Measurements from ENCODE around the gene ULBP2. TPM values are rescaled to one million over a fixed set of nuclear protein-coding genes. Genes with fewer than 3 reads are reported as not detected.
"Not testable (repeated sequence)": the region's sequence is repeated elsewhere in the genome, so short reads cannot be mapped to it uniquely, and the experiment has no call there.

The ULBP2 gene
- total and polyA plus RNA-seq, 5 donors from 2014 or later = 0.13 to 9.7 TPM; not detected in 3

DNA sequence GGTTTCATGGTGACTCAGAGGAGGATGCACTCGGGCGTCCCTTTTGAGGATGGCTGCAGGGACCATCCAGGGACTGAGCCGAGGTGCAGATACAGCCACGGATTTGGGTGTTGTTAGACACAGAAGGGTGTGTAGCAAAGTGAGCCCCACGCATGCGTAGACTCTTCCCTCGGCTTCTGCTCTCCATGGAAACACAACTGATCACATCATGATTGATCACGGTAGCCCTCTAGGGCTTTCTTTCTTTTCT lies 21.3 kb downstream of the ULBP2 start:
- peaks cover 14% of the 10 kb centered on the region for H3K27me3 ChIP-seq (ENCODE audit: control insufficient read depth, insufficient read depth, low read length)
- H3K27ac ChIP-seq (ENCODE audit: insufficient read depth, low read length, poor library complexity, severe bottlenecking) = no peak overlapping the region

DNA sequence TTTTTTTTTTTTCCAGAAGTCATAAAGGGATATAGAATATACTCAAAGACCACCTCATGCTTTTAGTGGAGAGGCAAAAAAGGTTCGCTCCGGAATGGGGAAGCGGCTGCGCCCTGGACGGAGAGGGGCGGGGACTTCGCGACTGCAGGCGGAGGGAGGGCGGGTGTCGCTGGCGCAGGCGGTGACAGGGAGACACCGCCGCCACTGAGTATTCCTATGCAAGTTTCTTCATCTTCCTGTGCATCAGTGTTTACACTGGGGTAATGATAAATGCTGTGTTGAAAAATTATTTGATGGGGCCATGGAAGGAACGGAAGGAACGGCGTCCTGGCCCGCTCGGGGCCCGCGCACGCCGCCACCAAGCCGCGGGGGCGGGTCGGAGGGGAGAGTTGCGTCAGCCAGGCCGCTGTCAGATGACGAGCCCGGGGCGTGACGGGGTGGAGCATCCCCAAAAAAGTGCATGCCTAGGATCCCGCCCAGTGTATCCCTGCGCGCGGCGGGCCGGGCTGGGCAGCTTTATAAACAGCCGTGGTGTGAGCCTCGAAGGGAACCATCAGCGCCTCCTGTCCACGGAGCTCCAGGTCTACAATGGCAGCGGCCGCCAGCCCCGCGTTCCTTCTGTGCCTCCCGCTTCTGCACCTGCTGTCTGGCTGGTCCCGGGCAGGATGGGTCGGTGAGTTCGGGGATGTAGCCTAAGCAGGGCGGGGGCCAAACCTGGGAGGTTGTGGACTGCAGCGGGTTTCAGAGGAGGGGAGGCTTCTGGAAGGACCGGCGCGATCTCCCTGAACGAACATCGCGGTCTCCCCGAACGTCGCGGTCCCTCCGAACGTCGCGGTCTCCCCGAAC lies 21.9 kb downstream of the ULBP2 start, which contains the start of gene ULBP1:
Gene ULBP1, plus strand, starts transcription at position 482 of the 846 bp plus-strand sequence. Its CDS starts 107 bp downstream, at position 589.
- Mint-ChIP-seq H3K36me3 (no peaks in the 10 kb centered on the region), H3K4me1 (peaks cover 5 to 32% (median 12%) of the 10 kb centered on the region in 4 donors), H3K4me3 (peak within 1 kb of the TSS; percentile 89 to 96 (median 92)), H3K27me3 (peaks cover 83% of the 10 kb centered on the region), H3K9me3 (peaks cover 0 to 5% (median 0%) of the 10 kb centered on the region in 7 donors), H3K27ac (peak within 1 kb of the TSS in 2 of 3 donors; percentile 79 to 95)
- no peak within 1 kb of the TSS for H3K27ac ChIP-seq (ENCODE audit: insufficient read depth, low read length, poor library complexity, severe bottlenecking)
- peak within 1 kb of the TSS; percentile 62 for H3K4me3 ChIP-seq (ENCODE audit: low read depth, low read length)
- H3K27me3 ChIP-seq (ENCODE audit: control insufficient read depth, insufficient read depth, low read length) = peaks cover 13% of the 10 kb centered on the region
- H3K9me3 ChIP-seq (ENCODE audit: control insufficient read depth in 2 of 2, low read length in 2 of 2) = no peaks in the 10 kb centered on the region
- H3K36me3 ChIP-seq (ENCODE audit: control insufficient read depth, insufficient read depth, low read length) = no peaks in the 10 kb centered on the region
- H3K4me1 ChIP-seq (ENCODE audit: control insufficient read depth, insufficient read depth, low read length, poor library complexity, severe bottlenecking) = peaks cover 29% of the 10 kb centered on the region
- ATAC-seq (ENCODE audit: low read depth in 2 of 2) (peak; percentile 56 to 62), DNase-seq (peak; percentile 62 to 72 (median 67))

More for the DNA sequence above, 21.3 kb downstream of the ULBP2 start:
- Mint-ChIP-seq H3K27ac (peak overlapping the region in 2 of 3 donors; percentile 59 to 76), H3K4me3 (peak overlapping the region; percentile 89 to 96 (median 92)), H3K36me3 (no peaks in the 10 kb centered on the region), H3K9me3 (peaks cover 0 to 5% (median 0%) of the 10 kb centered on the region in 7 donors), H3K27me3 (peaks cover 83% of the 10 kb centered on the region), H3K4me1 (peaks cover 5 to 32% (median 12%) of the 10 kb centered on the region in 4 donors)
- peak in 1 of 2 donors; percentile 10 for ATAC-seq (ENCODE audit: low read depth in 2 of 2)
- peaks cover 29% of the 10 kb centered on the region for H3K4me1 ChIP-seq (ENCODE audit: control insufficient read depth, insufficient read depth, low read length, poor library complexity, severe bottlenecking)
- no peaks in the 10 kb centered on the region for H3K36me3 ChIP-seq (ENCODE audit: control insufficient read depth, insufficient read depth, low read length)
- DNase-seq = peak in 1 of 3 donors; percentile 49
- H3K9me3 ChIP-seq (ENCODE audit: control insufficient read depth in 2 of 2, low read length in 2 of 2) = no peaks in the 10 kb centered on the region
- H3K4me3 ChIP-seq (ENCODE audit: low read depth, low read length) = peak overlapping the region; percentile 62

GRCh38 chr6:149964308-149965193 lies 22.7 kb downstream of the ULBP2 start:
- Histone ChIP-seq H3K27ac (ENCODE audit: insufficient read depth, low read length, poor library complexity, severe bottlenecking) (no peak overlapping the region), H3K36me3 (ENCODE audit: control insufficient read depth, insufficient read depth, low read length) (no peaks in the 10 kb centered on the region), H3K9me3 (ENCODE audit: control insufficient read depth in 2 of 2, low read length in 2 of 2) (no peaks in the 10 kb centered on the region), H3K4me1 (ENCODE audit: control insufficient read depth, insufficient read depth, low read length, poor library complexity, severe bottlenecking) (peaks cover 29% of the 10 kb centered on the region), H3K4me3 (ENCODE audit: low read depth, low read length) (peak overlapping the region; percentile 62), H3K27me3 (ENCODE audit: control insufficient read depth, insufficient read depth, low read length) (peaks cover 10% of the 10 kb centered on the region)
- Mint-ChIP-seq H3K4me3 (peak overlapping the region; percentile 89 to 96 (median 92)), H3K4me1 (peaks cover 5 to 32% (median 12%) of the 10 kb centered on the region in 4 donors), H3K36me3 (no peaks in the 10 kb centered on the region), H3K27me3 (peaks cover 83% of the 10 kb centered on the region), H3K27ac (peak overlapping the region; percentile 79 to 95 (median 83)), H3K9me3 (peaks cover 0 to 4% (median 0%) of the 10 kb centered on the region in 7 donors)
- DNase-seq = peak in 1 of 3 donors; percentile 22
- ATAC-seq (ENCODE audit: low read depth in 2 of 2) = no peak

DNA sequence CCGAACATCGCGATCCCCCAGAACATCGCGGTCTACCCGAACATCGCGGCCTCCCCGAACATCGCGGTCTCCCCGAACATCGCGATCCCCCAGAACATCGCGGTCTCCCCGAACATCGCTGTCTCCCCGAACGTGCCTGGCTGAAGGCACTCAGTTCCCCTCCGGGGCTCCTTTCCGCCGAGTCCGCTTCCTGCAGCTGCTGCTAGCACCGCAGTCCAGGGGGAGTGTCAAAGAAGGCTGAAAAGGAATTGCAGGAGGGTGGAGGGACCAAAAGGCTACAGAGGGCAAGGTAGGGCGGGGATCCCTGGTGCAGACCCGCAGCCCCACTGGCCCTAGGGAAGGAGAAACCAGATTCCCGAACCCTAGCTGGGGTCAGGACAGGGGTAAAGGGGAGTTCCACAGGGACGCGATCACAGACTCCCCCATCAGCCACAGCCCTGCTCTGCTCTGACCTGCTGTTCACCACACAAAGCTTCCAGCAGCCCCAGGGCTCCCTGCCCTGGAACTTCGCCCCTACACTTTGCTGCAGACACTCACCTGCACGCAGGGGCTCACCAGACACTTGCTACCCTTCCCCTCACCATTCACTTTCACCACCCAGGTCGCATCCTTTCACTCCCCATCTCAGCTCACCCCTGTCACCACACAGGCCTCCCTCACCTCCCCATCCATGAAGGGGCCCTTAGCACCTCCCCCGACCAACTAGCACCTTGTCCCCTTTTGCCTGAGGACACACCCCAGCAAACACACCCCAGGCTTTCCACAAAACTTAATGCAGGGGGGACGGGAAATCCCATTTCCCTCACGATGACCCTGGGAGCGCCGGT lies 23.6 kb downstream of the ULBP2 start:
- Histone ChIP-seq H3K4me1 (ENCODE audit: control insufficient read depth, insufficient read depth, low read length, poor library complexity, severe bottlenecking) (peaks cover 29% of the 10 kb centered on the region), H3K27me3 (ENCODE audit: control insufficient read depth, insufficient read depth, low read length) (peaks cover 10% of the 10 kb centered on the region), H3K27ac (ENCODE audit: insufficient read depth, low read length, poor library complexity, severe bottlenecking) (no peak overlapping the region), H3K9me3 (ENCODE audit: control insufficient read depth in 2 of 2, low read length in 2 of 2) (no peaks in the 10 kb centered on the region), H3K4me3 (ENCODE audit: low read depth, low read length) (no peak overlapping the region), H3K36me3 (ENCODE audit: control insufficient read depth, insufficient read depth, low read length) (no peaks in the 10 kb centered on the region)
- Mint-ChIP-seq H3K4me3 (peak overlapping the region; percentile 89 to 96 (median 92)), H3K27me3 (peaks cover 85% of the 10 kb centered on the region), H3K27ac (peak overlapping the region in 2 of 3 donors; percentile 40 to 83), H3K4me1 (peaks cover 5 to 32% (median 12%) of the 10 kb centered on the region in 4 donors), H3K36me3 (no peaks in the 10 kb centered on the region), H3K9me3 (peaks cover 0 to 4% (median 0%) of the 10 kb centered on the region in 7 donors)
- ATAC-seq (ENCODE audit: low read depth in 2 of 2) (no peak), DNase-seq (peak; percentile 20 to 36 (median 26))

DNA sequence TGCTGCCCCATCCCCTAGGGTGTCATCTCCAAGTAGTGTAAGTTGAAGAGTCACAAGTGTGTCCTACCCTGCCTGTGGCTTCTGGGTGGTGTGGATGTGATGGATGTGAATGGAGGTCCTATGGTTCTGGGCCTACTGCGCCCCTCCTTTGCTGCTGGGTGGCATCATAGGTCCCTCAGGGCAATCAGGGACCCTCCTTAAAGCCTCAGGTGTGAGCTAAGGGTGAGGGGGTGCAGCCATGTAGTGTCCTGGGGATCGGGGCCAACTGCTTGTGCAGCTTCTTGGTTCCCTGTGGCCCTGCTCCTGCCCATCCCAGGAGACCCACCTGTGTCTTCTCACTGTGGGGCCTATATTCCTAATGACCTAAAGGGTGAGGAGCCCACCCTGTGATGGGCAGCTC lies 24.5 kb downstream of the ULBP2 start:
- not testable (repeated sequence) for DNase-seq; H3K9me3 ChIP-seq (ENCODE audit: control insufficient read depth in 2 of 2, low read length in 2 of 2); H3K9me3 Mint-ChIP-seq; H3K36me3 ChIP-seq (ENCODE audit: control insufficient read depth, insufficient read depth, low read length); H3K4me3 ChIP-seq (ENCODE audit: low read depth, low read length); ATAC-seq (ENCODE audit: low read depth in 2 of 2); H3K27ac ChIP-seq (ENCODE audit: insufficient read depth, low read length, poor library complexity, severe bottlenecking); H3K27ac Mint-ChIP-seq; H3K36me3 Mint-ChIP-seq; H3K27me3 ChIP-seq (ENCODE audit: control insufficient read depth, insufficient read depth, low read length)
- H3K4me3 Mint-ChIP-seq = peak overlapping the region in 3 of 4 donors; percentile 42 to 89 (median 58)
- peaks cover 5 to 32% (median 12%) of the 10 kb centered on the region in 4 donors for H3K4me1 Mint-ChIP-seq
- H3K4me1 ChIP-seq (ENCODE audit: control insufficient read depth, insufficient read depth, low read length, poor library complexity, severe bottlenecking) = peaks cover 29% of the 10 kb centered on the region
- peaks cover 89% of the 10 kb centered on the region for H3K27me3 Mint-ChIP-seq

DNA sequence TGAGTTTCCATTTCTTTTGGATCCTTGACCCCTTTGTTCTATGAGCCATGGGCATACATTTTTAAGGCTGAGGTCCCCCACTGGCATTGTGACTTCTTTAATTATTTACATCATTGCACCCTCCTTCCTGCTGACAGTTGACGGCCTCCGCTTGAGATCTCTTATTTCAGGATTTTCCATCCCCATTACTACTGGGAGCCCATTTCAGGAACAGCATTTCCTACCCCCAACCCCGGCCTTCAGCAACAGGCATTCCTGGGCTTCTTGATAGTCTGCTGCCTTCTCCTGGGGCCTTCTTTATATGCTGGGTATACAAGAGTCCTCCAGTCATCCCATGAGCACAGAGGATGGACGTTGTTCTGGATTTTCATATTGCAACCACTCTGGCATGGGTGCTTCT lies 25.8 kb downstream of the ULBP2 start:
- Mint-ChIP-seq H3K27ac (no peak overlapping the region), H3K4me3 (peak overlapping the region in 1 of 4 donors; percentile 34), H3K4me1 (peaks cover 5 to 32% (median 12%) of the 10 kb centered on the region in 4 donors), H3K27me3 (peaks cover 81% of the 10 kb centered on the region), H3K9me3 (peaks cover 0 to 4% (median 0%) of the 10 kb centered on the region in 7 donors), H3K36me3 (no peaks in the 10 kb centered on the region)
- H3K4me1 ChIP-seq (ENCODE audit: control insufficient read depth, insufficient read depth, low read length, poor library complexity, severe bottlenecking) = peaks cover 29% of the 10 kb centered on the region
- DNase-seq (no peak), ATAC-seq (ENCODE audit: low read depth in 2 of 2) (no peak)
- H3K9me3 ChIP-seq (ENCODE audit: control insufficient read depth in 2 of 2, low read length in 2 of 2) = no peaks in the 10 kb centered on the region
- H3K27me3 ChIP-seq (ENCODE audit: control insufficient read depth, insufficient read depth, low read length) = peaks cover 10% of the 10 kb centered on the region
- no peak overlapping the region for H3K27ac ChIP-seq (ENCODE audit: insufficient read depth, low read length, poor library complexity, severe bottlenecking)
- H3K4me3 ChIP-seq (ENCODE audit: low read depth, low read length) = no peak overlapping the region
- no peaks in the 10 kb centered on the region for H3K36me3 ChIP-seq (ENCODE audit: control insufficient read depth, insufficient read depth, low read length)

DNA sequence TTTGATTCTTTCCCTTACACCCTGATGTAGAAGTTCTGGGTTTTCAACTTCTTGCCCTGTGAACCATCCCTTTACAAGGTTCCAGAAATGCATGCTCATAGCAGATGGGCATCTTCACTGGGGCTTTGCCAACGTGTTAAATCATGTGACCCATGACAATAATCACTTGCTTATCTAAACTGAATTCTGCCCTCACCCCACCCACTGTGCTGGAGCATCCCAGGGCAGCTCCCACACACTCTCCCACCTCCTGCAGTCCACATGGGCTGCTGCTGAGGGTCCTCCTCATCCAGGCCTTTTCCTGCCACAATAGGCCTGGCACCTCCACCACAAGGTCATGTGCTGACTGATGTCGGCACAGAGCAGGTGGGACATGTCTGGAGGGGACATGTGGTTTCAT lies 26.2 kb downstream of the ULBP2 start:
- H3K9me3 Mint-ChIP-seq; H3K4me3 Mint-ChIP-seq; ATAC-seq (ENCODE audit: low read depth in 2 of 2); H3K9me3 ChIP-seq (ENCODE audit: control insufficient read depth in 2 of 2, low read length in 2 of 2); H3K36me3 ChIP-seq (ENCODE audit: control insufficient read depth, insufficient read depth, low read length); H3K27ac ChIP-seq (ENCODE audit: insufficient read depth, low read length, poor library complexity, severe bottlenecking); H3K36me3 Mint-ChIP-seq; DNase-seq; H3K27ac Mint-ChIP-seq; H3K4me3 ChIP-seq (ENCODE audit: low read depth, low read length); H3K27me3 ChIP-seq (ENCODE audit: control insufficient read depth, insufficient read depth, low read length): not testable (repeated sequence)
- Mint-ChIP-seq H3K4me1 (peaks cover 5 to 29% (median 11%) of the 10 kb centered on the region in 4 donors), H3K27me3 (peaks cover 81% of the 10 kb centered on the region)
- peaks cover 26% of the 10 kb centered on the region for H3K4me1 ChIP-seq (ENCODE audit: control insufficient read depth, insufficient read depth, low read length, poor library complexity, severe bottlenecking)

All from CD4-positive, CD25-positive, alpha-beta regulatory T cell (primary cell).